Heart left ventricle (tissue), 13 donors: ENCODE data around the gene SH3BP4.

Experiments used
- CTCF ChIP-seq, 12 donors: fragments of 200-600 bp; sonication (generic) in 4 of 12; IDR thresholded peaks; one replicate each; pipeline versions ENCODE4 v1.5.0 to v1.8.0; 2018 to 2022; ENCODE audit warnings: antibody characterized with exemption in 12 of 12, mild to moderate bottlenecking in 5 of 12
- POLR2A ChIP-seq, 2 donors: fragments of 450-650 bp; IDR thresholded peaks; one replicate each; pipeline ENCODE4 v1.6.1; 2017; ENCODE audit warnings: antibody characterized with exemption in 2 of 2, mild to moderate bottlenecking in 2 of 2, moderate library complexity in 2 of 2
- donor health status: ischemic (EF 13 %, LVEDD 7.1; RV severe dilation, severe dysfunction).
- donor health status: DM: no; HTN: yes; CAD: no.
- donor health status: DM: no; HTN: no; CAD: no.
- donor health status: ischemic (EF 25% LVEDD 6.9; RV normal size, moderate dysfunction).
- donor health status: ischemic (EF 25% LVEDD 5.7; RV mildly dilated, moderate dysfunction).
- donor health status: ischemic (EF 35%, LVEDD 5.7; RV mildly dilated, moderate dysfunction).
- donor health status: nonischemic (EF 11% LVEDD 7.7; RV severe dilation, severe dysfunction).
- donor health status: DM: yes; HTN: yes; CAD: no.
- donor health status: PGD.
- donor health status: ischemic (EF 29% LVEDD 5.4; RV normal size, mild dysfunction).
- donor health status: nonischemic (EF 23%, LVEDD 6.1; RV moderate dilation, normal function).

- TF ChIP-seq POLR2A (IDR thresholded peaks at IDR 0.05), result no peak
- no peak for TF ChIP-seq CTCF (IDR thresholded peaks at IDR 0.05)
These were observed 6.5 kb downstream of the SH3BP4 start for GRCh38 chr2:234958311-234958710.
